HG02840 (cell line): ENCODE measurements around the gene POU3F3.

Experiments
- ATAC-seq: cut with Tn5 transposase; IDR thresholded peaks from one replicate; pipeline ENCODE4 v1.9.1; 2021; ENCODE audit warnings: mild to moderate bottlenecking, moderate library complexity, moderate number of reproducible peaks; ENCODE audit not compliant: unreplicated experiment, low FRiP score

POU3F3 gene

GRCh38 chr2:104853534-104854497 lies at the start of gene POU3F3:
TSS of gene POU3F3 (plus strand) at chr2:104854115. CDS start at chr2:104855511, 1,396 bp downstream.
- no peak for ATAC-seq

DNA sequence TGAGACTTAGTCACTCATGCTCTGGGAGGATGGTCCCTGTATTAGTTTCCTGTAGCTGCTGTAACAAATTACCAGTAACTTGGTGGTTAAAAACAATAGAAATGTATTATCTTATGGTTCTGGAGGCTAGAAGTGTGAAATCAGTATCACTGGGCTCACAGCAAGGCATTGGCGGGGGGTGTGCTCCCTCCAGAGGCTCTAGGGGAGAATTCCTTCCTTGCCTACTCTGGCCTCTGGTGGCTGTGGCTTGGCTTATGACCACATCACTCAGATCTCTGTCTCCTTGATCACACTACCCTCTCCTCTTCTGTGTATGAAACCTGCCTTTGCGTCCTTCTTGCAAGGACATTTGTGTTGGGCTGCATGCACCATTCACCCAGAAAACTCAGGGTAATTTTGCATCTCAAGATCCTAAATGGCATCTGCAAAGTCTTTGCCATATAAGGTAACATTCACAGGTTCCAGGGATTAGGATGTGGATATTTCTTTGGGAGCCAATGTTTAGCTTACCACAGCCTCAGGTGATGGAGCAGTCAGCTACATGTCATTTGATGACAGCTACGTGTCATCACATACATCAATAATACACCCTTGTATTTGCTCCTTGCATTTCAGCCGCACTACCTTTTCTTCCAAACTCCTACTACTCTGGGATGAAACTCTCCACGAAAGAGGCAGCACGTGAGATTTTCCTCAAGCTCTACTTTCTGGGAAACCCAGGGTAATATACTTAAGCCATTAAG lies 49.6 kb upstream of the POU3F3 start:
- no peak for ATAC-seq

DNA sequence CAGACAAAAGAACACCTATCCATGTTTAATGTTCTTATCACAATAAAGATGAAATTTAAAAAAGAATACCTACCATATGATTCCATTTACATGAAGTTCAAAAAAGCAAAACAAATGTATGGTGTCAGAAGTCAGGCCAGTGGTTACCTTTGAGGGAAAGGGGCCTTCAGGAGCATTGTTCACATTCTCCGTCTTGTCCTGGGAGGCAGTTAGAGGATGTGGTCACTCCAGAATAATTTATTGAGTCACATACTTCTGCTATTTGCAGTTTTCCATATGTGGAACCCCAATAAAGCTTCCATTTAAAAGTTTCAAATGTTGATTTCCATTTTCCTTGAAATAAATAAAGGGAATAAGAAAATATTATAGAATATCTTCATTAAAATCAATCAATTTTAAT lies 41.6 kb upstream of the POU3F3 start:
- no peak for ATAC-seq

DNA sequence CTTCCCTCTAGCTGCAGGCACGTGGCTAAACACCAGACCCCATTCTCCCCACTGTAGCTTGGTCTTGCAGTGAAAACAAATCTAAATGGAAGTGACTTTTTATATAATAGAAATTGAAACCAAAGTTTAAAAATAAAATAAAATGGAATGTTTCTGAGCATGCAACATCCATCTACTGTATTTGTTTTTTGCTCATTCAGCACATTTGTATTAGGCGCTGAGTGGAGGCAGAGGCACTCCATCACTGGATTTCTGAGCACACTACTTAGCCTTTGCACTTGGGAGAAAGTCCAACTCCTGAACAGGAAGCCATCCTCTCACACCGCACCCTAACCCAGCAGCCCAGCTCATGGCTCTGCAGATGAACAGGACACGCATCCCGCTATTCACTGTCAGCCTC lies 37.8 kb upstream of the POU3F3 start:
- ATAC-seq, result no peak

- no peak for ATAC-seq
Measured at GRCh38 chr2:104818264-104818663, 35.7 kb upstream of the POU3F3 start.

- ATAC-seq, result no peak
Measured at GRCh38 chr2:104820126-104820525, 33.8 kb upstream of the POU3F3 start.

DNA sequence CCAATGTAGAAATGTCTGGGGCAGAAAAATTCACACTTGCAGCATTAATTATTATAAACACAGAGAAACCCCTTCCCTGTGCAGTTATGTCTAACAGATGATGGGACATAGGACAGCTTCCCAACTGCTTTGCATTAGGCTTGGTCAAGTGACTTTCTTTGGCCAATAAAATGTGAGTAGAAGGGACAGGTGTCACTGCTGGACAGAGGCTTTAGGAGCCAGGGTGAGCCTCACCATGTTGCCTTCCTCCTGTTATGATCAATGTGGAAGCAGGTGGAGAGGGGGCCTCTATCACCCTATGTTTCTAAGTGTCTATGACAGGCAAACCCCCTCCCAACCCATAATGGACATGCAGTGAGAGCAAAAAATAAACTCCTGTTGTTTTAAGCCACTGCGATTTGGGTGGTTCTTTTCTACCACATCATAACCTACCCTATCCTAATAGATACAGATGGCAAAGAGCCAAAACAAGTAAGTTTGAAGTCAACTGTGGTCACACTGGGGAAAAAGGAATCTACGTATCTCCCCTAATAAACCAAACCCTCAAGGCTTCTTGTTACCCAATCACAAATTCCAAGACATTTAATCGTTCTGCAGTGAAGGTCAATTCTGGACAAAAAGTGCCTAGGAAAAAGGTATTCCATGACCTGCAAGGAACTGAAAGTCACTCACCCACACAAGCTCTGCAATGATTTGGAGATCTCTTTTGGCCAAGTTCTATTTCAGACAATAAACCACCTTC lies 28.6 kb upstream of the POU3F3 start:
- no peak for ATAC-seq

GRCh38 chr2:104826016-104826415 lies 27.9 kb upstream of the POU3F3 start:
- no peak for ATAC-seq

GRCh38 chr2:104831742-104832141 lies 22.2 kb upstream of the POU3F3 start:
- ATAC-seq, result no peak

- ATAC-seq, result no peak
Measured at GRCh38 chr2:104834431-104835153, 19.3 kb upstream of the POU3F3 start.

DNA sequence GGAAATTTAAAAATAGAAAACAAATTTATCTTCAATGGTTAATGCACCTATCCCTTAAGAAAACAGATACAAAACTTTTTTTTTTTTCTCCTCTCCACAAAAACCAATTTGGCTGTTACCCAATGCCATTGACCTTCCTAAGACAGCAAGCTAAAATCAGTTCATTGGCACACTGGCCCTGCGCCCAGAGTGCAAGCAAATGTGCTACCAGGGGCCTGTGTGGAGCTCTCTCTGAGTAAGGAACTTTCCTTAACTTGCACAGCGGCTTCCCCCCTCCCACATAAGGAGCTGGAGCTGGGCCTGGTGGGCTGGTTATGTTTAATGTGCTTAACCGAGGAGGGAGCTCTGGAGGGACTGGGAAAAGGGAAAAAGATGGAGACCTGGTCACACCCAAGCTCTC lies 17.6 kb upstream of the POU3F3 start:
- ATAC-seq, result no peak

- ATAC-seq, result no peak
Measured at GRCh38 chr2:104836841-104837240, 17.1 kb upstream of the POU3F3 start.

GRCh38 chr2:104840156-104840555 lies 13.8 kb upstream of the POU3F3 start:
- ATAC-seq, result no peak

- no peak for ATAC-seq
Measured at GRCh38 chr2:104840893-104841585, 12.9 kb upstream of the POU3F3 start.

GRCh38 chr2:104841744-104842143 lies 12.2 kb upstream of the POU3F3 start:
- ATAC-seq, result no peak

- ATAC-seq, result no peak
Measured at GRCh38 chr2:104844807-104845551, 8.9 kb upstream of the POU3F3 start.

- ATAC-seq, result no peak
Measured at GRCh38 chr2:104845552-104845931, 8.4 kb upstream of the POU3F3 start.

- ATAC-seq, result no peak
Measured at GRCh38 chr2:104845946-104846785, 7.7 kb upstream of the POU3F3 start.
